ENCODE results near the gene HTT. TPM values are rescaled to one million over a fixed set of nuclear protein-coding genes. Genes with fewer than 3 reads are reported as not detected.
A peak's percentile ranks its signal among the peaks of the same experiment; 100 is the strongest.

Gene HTT
- total RNA-seq, 1 experiment from 2014 or later, result 85.4 TPM

DNA sequence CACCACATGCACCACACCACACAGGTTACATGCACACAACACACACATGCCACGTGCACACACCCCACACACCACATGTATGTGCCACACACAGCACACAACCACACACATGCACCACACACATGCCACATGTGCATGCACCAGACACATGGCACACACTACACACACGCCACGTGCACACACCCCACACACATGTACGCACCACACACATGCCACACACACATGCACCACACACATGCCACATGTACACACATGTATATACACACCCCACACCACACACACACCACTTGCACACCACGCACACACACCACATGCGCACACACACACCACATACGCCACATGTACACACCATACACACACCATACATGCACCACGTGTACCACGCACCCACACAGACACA is 154.8 kb downstream of the HTT start:
- DNase-seq (ENCODE audit: low spot score) (no peak), ATAC-seq (no peak)
- TF ChIP-seq, protein P1, sequence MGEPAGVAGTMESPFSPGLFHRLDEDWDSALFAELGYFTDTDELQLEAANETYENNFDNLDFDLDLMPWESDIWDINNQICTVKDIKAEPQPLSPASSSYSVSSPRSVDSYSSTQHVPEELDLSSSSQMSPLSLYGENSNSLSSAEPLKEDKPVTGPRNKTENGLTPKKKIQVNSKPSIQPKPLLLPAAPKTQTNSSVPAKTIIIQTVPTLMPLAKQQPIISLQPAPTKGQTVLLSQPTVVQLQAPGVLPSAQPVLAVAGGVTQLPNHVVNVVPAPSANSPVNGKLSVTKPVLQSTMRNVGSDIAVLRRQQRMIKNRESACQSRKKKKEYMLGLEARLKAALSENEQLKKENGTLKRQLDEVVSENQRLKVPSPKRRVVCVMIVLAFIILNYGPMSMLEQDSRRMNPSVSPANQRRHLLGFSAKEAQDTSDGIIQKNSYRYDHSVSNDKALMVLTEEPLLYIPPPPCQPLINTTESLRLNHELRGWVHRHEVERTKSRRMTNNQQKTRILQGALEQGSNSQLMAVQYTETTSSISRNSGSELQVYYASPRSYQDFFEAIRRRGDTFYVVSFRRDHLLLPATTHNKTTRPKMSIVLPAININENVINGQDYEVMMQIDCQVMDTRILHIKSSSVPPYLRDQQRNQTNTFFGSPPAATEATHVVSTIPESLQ (CRISPR knock-in tag; IDR thresholded peaks at IDR 0.05), result no peak
- TF ChIP-seq ZNF219 (CRISPR knock-in tag; IDR thresholded peaks at IDR 0.05; ENCODE audit: borderline replicate concordance) (0 out of 2 replicates have a peak, but pooled peaks have one; percentile 44), ZNF423 (CRISPR knock-in tag; IDR thresholded peaks at IDR 0.05) (no peak), CBFB (CRISPR knock-in tag; IDR thresholded peaks at IDR 0.05; ENCODE audit: low read depth) (no peak)
- TF ChIP-seq, protein P2, sequence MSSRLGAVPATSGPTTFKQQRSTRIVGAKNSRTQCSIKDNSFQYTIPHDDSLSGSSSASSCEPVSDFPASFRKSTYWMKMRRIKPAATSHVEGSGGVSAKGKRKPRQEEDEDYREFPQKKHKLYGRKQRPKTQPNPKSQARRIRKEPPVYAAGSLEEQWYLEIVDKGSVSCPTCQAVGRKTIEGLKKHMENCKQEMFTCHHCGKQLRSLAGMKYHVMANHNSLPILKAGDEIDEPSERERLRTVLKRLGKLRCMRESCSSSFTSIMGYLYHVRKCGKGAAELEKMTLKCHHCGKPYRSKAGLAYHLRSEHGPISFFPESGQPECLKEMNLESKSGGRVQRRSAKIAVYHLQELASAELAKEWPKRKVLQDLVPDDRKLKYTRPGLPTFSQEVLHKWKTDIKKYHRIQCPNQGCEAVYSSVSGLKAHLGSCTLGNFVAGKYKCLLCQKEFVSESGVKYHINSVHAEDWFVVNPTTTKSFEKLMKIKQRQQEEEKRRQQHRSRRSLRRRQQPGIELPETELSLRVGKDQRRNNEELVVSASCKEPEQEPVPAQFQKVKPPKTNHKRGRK (CRISPR knock-in tag; IDR thresholded peaks at IDR 0.05; ENCODE audit: borderline replicate concordance), result no peak
- H3K4me3 Mint-ChIP-seq, result no peak overlapping the region
- CTCF ChIA-PET, result no interaction called here
- POLR2A ChIA-PET, result no interaction called here
- peaks cover 53% of the 10 kb centered on the region for H3K36me3 Mint-ChIP-seq
- peaks cover 8% of the 10 kb centered on the region for H3K9me3 Mint-ChIP-seq
- no peaks in the 10 kb centered on the region for H3K4me1 Mint-ChIP-seq
- H3K27me3 Mint-ChIP-seq (ENCODE audit: low read depth), result no peaks in the 10 kb centered on the region
- 0 out of 2 replicates have a peak overlapping the region, but pooled peaks have one; percentile 5 for H3K27ac Mint-ChIP-seq

DNA sequence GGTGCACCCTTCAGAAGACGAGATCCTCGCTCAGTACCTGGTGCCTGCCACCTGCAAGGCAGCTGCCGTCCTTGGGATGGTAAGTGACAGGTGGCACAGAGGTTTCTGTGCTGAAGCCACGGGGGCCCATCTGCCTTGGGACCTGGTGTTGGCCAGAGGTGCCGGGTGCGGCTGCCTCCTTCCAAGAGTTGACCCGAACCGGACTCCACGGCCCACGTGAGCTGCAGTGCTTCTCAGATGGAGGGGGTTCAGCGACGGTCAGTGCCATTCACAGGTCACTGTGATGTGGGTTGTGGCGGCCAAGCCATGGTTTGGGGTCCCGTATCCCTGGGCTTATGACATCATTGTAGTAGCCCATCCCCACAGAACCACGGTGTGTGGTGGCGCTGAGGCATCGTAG is 155.5 kb downstream of the HTT start:
- peaks cover 55% of the 10 kb centered on the region for H3K36me3 Mint-ChIP-seq
- TF ChIP-seq, protein P3, sequence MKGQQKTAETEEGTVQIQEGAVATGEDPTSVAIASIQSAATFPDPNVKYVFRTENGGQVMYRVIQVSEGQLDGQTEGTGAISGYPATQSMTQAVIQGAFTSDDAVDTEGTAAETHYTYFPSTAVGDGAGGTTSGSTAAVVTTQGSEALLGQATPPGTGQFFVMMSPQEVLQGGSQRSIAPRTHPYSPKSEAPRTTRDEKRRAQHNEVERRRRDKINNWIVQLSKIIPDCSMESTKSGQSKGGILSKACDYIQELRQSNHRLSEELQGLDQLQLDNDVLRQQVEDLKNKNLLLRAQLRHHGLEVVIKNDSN (CRISPR knock-in tag; IDR thresholded peaks at IDR 0.05), result no peak
- no peak for TF ChIP-seq NR2C2 (CRISPR knock-in tag; IDR thresholded peaks at IDR 0.05)
- TF ChIP-seq, protein P4, sequence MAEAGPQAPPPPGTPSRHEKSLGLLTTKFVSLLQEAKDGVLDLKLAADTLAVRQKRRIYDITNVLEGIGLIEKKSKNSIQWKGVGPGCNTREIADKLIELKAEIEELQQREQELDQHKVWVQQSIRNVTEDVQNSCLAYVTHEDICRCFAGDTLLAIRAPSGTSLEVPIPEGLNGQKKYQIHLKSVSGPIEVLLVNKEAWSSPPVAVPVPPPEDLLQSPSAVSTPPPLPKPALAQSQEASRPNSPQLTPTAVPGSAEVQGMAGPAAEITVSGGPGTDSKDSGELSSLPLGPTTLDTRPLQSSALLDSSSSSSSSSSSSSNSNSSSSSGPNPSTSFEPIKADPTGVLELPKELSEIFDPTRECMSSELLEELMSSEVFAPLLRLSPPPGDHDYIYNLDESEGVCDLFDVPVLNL (CRISPR knock-in tag; IDR thresholded peaks at IDR 0.05; ENCODE audit: borderline replicate concordance, low read depth), result no peak
- no peak for TF ChIP-seq ZNF219 (CRISPR knock-in tag; IDR thresholded peaks at IDR 0.05; ENCODE audit: borderline replicate concordance)
- TF ChIP-seq, protein P5, sequence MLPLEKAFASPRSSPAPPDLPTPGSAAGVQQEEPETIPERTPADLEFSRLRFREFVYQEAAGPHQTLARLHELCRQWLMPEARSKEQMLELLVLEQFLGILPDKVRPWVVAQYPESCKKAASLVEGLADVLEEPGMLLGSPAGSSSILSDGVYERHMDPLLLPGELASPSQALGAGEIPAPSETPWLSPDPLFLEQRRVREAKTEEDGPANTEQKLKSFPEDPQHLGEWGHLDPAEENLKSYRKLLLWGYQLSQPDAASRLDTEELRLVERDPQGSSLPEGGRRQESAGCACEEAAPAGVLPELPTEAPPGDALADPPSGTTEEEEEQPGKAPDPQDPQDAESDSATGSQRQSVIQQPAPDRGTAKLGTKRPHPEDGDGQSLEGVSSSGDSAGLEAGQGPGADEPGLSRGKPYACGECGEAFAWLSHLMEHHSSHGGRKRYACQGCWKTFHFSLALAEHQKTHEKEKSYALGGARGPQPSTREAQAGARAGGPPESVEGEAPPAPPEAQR (CRISPR knock-in tag; IDR thresholded peaks at IDR 0.05), result no peak
- no peak for TF ChIP-seq TEAD1 (CRISPR knock-in tag; IDR thresholded peaks at IDR 0.05)
- no peak for TF ChIP-seq CREM (CRISPR knock-in tag; IDR thresholded peaks at IDR 0.05)
- TF ChIP-seq ZNF416 (CRISPR knock-in tag; IDR thresholded peaks at IDR 0.05), result no peak
- no peak for TF ChIP-seq TCF7 (CRISPR knock-in tag; IDR thresholded peaks at IDR 0.05; ENCODE audit: low read depth)
- TF ChIP-seq ELF4 (CRISPR knock-in tag; IDR thresholded peaks at IDR 0.05; ENCODE audit: low read depth), result no peak
- TF ChIP-seq, protein P6, sequence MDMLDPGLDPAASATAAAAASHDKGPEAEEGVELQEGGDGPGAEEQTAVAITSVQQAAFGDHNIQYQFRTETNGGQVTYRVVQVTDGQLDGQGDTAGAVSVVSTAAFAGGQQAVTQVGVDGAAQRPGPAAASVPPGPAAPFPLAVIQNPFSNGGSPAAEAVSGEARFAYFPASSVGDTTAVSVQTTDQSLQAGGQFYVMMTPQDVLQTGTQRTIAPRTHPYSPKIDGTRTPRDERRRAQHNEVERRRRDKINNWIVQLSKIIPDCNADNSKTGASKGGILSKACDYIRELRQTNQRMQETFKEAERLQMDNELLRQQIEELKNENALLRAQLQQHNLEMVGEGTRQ (CRISPR knock-in tag; IDR thresholded peaks at IDR 0.05), result no peak
- TF ChIP-seq ZNF232 (CRISPR knock-in tag; IDR thresholded peaks at IDR 0.05), result no peak
- TF ChIP-seq, protein P7, sequence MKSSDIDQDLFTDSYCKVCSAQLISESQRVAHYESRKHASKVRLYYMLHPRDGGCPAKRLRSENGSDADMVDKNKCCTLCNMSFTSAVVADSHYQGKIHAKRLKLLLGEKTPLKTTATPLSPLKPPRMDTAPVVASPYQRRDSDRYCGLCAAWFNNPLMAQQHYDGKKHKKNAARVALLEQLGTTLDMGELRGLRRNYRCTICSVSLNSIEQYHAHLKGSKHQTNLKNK (CRISPR knock-in tag; IDR thresholded peaks at IDR 0.05), result no peak
- TF ChIP-seq HMGA2 (CRISPR knock-in tag; IDR thresholded peaks at IDR 0.05), result no peak
- no peak for TF ChIP-seq ETV6 (CRISPR knock-in tag; IDR thresholded peaks at IDR 0.05)
- no peak for TF ChIP-seq GRHL2 (CRISPR knock-in tag; IDR thresholded peaks at IDR 0.05; ENCODE audit: insufficient replicate concordance, severe bottlenecking)
- no peak for TF ChIP-seq PRRX2 (CRISPR knock-in tag; IDR thresholded peaks at IDR 0.05)
- TF ChIP-seq, protein P8, sequence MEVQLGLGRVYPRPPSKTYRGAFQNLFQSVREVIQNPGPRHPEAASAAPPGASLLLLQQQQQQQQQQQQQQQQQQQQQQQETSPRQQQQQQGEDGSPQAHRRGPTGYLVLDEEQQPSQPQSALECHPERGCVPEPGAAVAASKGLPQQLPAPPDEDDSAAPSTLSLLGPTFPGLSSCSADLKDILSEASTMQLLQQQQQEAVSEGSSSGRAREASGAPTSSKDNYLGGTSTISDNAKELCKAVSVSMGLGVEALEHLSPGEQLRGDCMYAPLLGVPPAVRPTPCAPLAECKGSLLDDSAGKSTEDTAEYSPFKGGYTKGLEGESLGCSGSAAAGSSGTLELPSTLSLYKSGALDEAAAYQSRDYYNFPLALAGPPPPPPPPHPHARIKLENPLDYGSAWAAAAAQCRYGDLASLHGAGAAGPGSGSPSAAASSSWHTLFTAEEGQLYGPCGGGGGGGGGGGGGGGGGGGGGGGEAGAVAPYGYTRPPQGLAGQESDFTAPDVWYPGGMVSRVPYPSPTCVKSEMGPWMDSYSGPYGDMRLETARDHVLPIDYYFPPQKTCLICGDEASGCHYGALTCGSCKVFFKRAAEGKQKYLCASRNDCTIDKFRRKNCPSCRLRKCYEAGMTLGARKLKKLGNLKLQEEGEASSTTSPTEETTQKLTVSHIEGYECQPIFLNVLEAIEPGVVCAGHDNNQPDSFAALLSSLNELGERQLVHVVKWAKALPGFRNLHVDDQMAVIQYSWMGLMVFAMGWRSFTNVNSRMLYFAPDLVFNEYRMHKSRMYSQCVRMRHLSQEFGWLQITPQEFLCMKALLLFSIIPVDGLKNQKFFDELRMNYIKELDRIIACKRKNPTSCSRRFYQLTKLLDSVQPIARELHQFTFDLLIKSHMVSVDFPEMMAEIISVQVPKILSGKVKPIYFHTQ (CRISPR knock-in tag; IDR thresholded peaks at IDR 0.05), result no peak
- TF ChIP-seq ZNF317 (CRISPR knock-in tag; IDR thresholded peaks at IDR 0.05; ENCODE audit: borderline replicate concordance, low read depth), result no peak
- TF ChIP-seq FOXJ3 (CRISPR knock-in tag; IDR thresholded peaks at IDR 0.05; ENCODE audit: borderline replicate concordance), result no peak

More for the DNA sequence above, 155.5 kb downstream of the HTT start:
- Mint-ChIP-seq H3K9me3 (peaks cover 8% of the 10 kb centered on the region), H3K4me1 (no peaks in the 10 kb centered on the region), H3K27ac (no peak overlapping the region), H3K4me3 (no peak overlapping the region), H3K27me3 (ENCODE audit: low read depth) (peaks cover 4% of the 10 kb centered on the region; the same call in 1 of the 2 replicates)
- POLR2A ChIA-PET, result no interaction called here
- no peak for DNase-seq (ENCODE audit: low spot score)
- CTCF ChIA-PET, result interaction anchor here (0.6 kb wide), 1 partner anchor 1859 kb away, joined by 4 read pairs; no protein-coding TSS in a partner anchor
- ATAC-seq, result no peak

All from WTC11 (cell line).